Activated CD4-positive, alpha-beta T cell treated with anti-CD3 and anti-CD28 coated beads for 48 hours (primary cell): ENCODE data around the gene RGS6.
"Not testable (repeated sequence)": the region's sequence is repeated elsewhere in the genome, so short reads cannot be mapped to it uniquely, and the experiment has no call there.

Source experiments
- DNase-seq: peaks from one replicate; pipeline ENCODE4 v3.0.0-alpha.2; 2020

The RGS6 gene

DNA sequence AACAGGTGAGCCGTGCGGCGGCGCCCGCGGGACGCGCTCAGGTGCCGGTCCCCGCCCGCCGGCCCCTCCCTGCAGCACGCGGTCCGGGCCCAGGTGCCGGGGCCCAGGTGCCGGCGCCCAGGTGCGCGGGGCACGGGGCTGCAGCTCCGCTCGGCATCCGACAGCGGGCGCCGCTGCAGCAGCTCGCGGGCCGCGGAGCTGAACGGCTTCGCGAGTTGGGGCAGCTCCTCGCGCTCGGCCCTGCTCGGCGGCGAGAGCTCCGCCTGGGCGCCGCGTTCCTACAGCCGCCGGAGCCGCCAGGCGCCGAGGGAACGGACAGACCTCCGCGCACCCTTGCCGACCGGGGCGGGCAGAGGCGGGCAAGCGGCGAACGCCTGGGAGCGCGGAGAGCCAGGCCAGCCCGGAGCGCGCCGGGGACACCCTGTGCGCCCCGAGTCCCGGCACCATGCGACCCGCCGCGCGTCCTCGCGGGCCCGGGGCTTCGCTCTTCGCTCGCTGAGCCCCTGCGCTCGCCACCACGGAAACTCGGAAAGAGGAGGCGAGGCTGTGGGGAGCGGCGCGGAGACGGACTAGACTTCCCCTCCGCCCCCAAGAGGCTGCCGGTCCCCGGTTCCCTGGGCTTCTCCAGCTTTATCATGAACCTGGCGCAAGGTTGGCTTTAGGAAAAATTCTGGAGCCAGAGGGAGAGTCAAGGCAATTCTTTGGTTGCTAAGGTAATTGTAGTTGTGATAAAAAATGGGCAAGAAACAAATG is at the start of gene RGS6:
TSS of gene RGS6 (plus strand) at position 201 of the 753 bp plus-strand sequence.
- DNase-seq: peak; percentile 49

DNA sequence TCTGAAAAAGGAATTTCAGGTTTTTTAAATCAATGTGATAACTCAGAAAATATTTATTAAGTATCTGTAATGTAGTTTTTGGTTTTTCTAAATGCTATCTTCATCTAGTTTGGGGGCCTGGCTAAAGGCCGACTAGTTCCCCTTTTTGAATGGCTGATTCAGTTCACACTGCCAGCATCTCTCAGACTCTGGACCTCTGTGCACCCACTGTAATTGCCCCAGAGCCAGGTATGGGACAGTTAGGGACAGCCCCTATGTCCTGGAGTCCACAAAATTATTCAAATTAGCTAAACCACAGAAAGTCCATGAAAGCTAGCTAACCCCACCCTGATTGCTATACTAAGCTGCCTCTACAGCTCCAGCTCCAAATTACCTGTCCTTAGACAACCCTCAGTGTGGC is 49.1 kb upstream of the RGS6 start:
- DNase-seq: no peak

DNA sequence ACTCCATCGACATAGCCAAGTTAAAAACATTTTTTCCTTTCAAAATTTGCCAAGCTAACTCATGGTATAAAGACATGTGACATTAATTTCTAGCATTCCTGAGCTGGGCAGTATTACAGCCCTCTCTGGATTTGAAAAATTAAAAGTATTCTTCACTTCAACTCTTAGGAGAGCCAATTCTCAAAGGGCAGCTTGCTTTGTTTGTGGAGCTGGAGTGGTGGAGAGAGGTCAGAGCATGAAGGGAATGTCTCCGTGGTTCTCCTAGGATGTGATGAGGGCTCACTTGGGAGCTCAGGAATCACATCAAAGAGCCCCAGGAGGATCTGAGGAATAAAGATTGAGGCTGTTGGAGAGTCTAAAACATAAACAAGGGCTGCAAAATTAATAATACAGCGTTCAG is 46.9 kb upstream of the RGS6 start:
- DNase-seq: no peak

DNA sequence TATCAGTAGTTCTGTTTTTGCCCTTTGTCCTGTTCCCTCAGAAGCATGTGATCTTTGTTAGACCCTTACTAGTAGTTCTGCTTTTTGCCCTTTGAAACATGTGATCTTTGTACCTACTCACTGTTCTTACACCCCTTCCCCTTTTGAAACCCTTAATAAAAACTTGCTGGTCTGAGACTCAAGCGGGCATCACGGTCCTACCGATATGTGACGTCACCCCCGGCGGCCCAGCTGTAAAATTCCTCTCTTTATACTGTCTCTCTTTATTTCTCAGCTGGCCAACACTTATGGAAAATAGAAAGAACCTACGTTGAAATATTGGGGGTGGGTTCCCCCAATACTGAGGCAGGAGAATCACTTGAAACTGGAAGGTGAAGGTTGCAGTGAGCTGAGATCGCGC is 44.4 kb upstream of the RGS6 start:
- DNase-seq: not testable (repeated sequence)

DNA sequence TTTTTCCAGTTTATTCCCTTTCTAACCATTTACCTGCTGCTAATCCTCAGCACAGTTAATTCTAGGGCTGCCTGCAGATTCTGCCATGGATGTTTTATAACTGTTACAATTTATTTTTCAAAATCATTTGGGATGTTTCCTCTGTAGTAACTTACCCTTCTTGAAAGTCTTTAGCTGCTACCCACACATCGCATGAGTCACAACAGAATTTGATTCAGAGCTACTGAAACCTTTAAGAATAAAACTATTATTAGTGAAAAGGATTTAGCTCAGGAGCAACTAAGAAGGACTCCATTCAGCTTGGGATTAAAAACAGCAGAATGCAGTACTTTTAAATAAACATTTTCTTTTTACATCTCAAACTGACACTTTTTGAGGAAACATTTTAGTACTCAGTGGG is 41.7 kb upstream of the RGS6 start:
- DNase-seq: no peak

DNA sequence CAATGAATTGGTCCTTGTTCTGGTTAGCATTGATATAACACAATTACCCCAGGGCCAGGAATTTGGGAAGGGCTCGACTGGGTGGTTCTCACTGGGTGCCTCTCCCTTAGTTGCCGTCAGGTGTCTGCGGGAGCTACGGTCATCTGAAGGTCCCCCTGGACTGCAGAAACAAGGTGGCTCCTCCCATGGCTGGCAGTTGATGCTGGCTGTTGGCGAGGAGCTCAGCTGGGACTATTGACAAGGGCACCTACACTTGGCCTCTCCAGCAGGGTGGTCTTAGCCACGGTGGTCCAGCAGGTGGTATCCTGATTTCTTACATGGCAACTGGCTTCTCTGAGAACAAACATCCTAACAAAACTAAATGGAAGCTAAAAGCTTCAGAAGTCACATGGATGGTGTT is 41.0 kb upstream of the RGS6 start:
- DNase-seq: no peak

DNA sequence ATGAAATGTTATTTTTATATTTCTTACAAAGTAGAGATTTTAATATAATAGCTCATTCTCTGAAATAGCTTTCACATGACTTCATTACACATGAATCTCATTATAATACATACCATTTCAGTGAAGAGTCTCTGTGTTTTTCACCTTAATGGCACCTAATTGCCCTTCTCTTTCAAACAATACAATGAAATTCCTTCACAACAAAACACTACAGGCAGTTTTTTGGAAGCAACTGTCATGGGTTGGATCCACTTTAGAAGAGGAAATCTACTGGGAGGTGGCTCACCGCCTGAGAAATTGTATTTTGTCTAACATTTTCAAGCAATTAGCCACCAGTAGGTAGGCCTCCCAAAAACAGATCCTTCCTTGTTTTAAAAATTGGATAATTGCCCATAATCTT is 40.3 kb upstream of the RGS6 start:
- no peak for DNase-seq

DNA sequence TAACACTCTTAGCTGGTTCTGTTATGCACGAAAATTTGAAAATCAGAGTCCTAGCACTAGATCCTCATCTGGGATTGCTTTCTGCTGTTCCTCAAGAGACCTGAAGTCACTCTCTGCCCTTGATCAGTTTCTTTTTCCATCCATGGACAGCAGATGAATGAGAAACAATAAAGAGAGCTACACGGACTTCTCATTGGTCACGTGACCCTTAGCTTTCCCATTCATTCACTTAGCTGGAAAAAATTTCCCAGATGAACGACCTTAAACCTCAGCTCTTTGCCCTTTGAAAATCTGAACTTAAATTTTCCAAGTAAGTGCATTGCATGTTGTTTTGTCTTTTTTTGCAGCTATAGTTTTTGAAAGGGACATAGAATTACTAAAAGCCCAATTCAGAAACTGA is 27.2 kb upstream of the RGS6 start:
- DNase-seq: no peak

DNA sequence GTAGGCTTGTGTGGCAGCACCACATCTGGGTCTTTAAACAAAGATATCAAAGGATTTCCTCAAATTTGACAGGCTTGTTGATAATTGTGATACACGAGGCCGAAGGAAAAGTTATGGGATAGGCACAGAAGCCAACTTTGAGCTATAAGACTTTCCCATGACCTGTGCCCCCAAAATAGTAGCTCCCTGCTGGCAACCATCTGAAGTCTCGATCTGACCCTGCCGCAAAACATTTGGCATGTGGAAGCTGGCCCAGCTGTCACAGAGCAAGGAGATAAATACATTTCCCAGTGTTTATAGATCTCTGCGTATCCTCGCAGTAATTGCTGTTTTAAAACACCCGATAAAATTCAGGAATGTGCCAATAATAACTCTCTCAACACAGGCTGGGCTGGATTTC is 26.4 kb upstream of the RGS6 start:
- no peak for DNase-seq

DNA sequence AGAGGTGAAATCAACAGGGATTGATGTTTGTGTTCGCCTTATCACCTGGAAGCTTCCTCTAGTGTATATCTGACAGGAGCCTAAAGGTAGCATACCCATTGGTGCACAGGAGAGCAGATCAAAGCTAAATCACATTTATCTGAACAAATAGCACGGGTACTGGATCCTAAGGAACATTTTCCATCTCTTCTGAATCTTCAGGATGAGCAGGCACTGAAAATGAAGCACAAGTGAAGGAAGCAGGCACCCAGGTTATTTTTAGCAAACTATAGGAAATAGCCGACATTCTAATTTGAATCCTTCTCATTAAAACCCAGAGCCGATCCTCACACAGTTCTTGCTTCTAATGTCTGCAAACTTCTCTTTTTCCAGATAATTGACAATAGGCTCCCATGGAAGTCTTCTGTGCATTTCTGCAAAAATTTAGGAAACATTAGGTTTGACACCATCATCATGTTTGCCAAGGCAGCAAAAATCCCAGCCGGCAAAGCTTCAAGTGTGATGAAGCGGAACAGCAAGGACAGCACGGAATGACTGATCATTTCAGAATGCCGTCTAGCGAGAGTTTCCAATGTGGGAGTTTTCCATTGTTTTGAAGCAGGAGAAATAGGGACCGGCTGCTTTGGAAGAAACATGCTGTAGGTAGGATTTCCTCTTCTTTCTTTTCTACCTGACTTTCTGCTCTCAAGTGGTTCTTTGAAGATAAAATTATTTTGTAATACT is 24.3 kb upstream of the RGS6 start:
- no peak for DNase-seq

DNA sequence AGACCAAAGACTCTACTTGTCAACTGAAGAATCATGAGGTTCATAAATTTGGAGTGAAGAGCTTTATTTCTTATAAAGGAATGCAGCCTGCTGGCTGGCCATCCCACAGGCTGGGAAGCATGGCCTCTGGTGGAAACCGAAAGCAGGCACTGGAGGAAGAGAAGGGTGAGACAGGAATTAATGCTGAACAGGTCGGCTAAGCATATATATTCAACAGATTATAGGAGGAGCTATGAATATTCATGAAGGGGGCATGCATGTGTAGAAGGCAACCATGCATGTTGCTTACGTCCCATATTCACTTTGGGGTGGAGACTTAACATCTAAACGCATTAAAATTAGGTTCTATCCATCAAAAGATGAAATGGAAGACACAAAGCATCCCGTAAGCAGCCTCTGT is 20.6 kb upstream of the RGS6 start:
- no peak for DNase-seq

DNA sequence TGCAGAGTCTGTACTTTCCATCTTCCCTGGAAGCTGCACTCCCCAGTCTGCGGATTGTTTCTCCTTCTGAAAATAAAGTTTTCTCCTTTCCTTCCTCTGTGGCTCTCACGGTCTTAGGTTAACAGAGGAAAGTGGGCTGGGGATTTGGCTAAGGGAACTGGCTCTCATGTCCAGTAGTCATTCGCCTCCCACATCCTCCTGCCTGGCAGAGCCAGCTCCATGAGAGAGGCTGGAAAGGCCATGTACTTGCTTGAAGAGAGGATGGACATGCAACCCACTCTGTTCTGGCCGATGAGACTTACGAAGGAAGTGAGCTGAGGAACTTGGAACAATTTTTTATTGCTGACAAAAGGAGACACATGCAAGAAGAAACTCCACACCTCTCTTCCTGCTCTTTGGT is 18.9 kb upstream of the RGS6 start:
- DNase-seq: no peak

DNA sequence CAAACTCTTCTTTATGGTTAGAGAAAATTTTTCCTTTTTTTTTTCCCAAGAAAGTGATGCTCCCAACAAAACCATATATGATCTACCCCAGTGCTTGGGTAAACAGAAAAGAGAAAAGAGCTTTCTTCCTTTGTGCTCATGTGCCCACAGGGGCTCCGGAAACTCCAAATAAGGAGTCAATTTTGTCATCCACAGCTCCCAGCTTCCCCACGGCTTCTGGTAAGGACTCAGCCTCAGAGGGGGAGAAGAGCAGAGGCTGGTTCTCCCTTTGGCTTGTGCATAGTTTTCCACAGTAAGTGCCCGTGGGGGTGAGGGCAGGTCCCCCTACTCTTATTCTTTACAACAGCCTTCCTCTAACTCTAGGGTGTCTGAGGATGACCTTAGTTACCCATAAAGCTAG is 13.3 kb upstream of the RGS6 start:
- no peak for DNase-seq

DNA sequence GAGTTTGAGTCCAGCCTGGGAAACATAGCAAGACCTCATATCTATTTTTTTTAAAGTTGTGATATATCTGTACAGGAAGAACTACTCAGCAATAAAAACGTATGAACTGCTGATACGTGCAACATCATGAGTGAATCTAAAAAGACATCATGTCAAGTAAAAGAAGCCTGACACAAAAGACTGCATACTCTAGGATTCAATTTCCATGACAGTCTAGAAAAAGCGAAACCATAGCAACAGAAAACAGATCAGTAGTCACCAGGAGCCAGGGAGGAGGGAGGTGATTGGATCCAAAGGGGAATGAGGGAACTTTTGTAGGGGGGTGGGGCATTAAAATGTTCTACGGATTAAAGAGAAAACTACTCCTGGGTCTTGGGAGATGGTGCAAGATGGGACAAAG is 8.7 kb upstream of the RGS6 start:
- no peak for DNase-seq

DNA sequence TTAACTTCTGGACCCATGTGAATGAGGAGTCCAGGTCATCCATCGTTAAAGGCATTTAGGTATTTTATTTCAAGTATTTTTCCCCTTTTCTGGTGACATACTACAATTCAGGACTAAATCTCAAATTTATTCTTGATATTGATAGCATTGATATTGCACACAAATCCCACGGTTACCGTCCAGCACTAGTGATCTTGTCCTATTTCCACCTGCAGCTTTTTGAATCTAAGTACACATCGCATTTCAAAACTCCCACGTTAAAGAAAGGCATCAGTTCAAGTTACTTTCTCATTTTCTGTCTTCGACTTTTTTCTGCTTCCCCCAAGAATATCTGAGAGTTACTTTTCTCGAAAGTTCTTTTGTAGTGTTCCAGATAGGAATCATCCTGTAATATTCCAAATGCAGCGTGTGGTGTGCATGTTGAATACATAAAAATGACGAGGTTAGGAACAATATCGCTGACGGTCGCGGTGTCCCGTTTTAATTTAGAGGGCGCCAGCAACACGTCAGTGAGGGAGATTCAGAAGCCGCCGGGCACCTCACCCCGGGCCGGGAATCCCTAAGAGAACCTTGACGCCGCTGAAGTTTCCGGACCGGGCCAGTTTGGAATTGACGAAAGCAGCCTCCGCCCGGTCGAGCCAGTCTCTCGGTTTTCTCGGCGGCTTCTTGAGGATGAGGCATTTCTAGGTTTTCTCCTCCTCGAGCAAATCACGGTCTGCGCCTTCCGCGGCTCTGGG is 569 bp upstream of the RGS6 start:
- DNase-seq: peak; percentile 11

DNA sequence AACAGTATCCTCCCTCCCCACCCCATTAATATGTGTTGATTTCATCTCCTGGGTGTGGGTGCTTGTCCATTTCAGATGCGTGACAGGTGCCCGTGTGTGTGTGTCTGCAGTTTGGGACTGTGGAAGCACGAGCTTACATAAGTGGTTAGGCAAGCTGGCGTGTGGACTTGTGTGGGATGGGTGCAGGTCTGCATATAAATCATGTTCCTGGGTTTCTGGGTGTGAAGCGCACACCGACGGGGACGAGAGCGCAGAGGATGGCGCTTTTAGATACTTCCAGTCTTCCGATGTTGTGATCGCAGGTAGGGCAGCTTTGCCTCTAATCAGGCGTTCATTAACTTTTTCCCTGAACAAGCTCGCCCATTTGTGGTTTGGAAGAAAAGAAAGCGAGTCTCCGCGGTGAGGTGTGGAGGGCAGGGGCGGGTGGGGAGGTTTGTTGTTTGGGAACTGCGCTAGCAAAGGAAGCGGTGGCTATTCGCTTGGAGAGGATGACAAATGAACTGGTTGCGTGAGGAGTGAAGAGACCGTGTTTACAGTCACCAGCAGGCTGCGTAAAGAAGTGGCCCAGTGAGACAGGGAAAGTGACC is 865 bp downstream of the RGS6 start:
- peak; percentile 26 for DNase-seq

DNA sequence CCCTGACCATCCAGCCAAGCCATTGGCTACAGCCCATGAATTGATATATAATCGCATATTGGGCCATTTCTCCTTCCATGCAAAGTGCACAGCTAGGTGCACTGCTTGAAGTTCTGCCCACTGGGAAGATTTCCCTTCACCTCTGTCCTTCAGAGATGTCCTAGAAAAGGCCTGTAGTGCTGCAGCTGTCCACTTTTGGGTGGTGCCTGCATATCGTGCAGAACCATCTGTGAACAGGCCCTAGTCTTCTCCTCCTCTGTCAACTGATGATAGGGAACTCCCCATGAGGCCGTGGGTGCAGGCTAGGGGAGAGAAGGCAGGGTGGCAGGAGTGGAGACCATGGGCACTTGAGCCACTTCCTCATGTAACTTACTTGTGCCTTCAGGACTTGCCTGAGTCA is 6.0 kb downstream of the RGS6 start:
- not testable (repeated sequence) for DNase-seq

DNA sequence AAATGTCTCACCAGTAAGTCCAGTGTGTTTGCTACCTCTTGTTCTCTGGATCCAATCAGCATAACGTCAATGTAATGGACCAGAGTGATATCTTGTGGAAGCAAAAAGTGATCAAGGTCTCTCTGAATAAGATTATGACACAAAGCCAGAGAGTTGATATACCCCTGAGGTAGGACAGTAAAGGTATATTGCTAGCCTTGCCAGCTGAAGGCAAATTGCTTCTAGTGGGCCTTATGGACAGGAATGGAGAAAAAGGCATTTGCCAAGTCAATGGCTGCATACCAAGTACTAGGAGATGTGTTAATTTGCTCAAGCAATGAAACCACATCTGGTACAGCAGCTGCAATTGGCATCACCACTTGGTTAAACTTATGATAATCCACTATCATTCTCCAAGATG is 7.1 kb downstream of the RGS6 start:
- DNase-seq: not testable (repeated sequence)

DNA sequence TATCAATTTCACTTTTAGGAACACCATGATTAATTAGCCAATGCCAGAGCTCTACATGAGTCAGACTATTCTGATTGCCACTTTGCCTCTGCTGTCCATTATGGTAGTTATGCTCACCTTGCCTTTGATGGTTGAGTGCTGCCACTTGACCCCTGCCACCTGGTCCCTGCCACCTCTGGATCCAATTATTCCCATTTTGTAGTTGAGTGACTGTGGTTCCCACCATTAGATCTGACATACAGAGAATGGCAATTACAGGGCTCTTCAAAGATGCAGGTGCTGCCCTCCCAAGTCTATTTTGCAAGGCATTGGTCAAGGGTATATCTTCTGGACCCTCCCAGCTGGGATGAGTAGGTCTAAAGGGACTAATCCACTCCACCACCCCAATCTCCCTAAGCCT is 8.3 kb downstream of the RGS6 start:
- DNase-seq: not testable (repeated sequence)

DNA sequence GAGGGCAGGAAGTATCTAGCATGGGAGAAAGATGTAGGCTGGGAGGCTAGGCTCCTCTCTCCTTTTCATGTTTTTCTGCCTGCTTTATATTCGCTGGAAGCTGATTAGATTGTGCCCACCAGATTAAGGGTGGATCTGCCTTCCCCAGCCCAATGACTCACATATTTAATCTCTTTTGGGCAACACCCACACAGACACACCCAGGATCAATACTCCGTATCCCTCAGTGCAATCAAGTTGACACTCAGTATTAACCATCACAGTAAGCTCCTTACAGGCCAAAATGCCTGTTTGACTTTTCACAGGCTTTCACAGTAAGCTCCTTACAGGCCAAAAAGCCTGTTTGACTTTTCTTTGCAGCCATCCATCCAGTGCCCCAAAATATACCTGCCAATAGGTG is 9.4 kb downstream of the RGS6 start:
- not testable (repeated sequence) for DNase-seq

DNA sequence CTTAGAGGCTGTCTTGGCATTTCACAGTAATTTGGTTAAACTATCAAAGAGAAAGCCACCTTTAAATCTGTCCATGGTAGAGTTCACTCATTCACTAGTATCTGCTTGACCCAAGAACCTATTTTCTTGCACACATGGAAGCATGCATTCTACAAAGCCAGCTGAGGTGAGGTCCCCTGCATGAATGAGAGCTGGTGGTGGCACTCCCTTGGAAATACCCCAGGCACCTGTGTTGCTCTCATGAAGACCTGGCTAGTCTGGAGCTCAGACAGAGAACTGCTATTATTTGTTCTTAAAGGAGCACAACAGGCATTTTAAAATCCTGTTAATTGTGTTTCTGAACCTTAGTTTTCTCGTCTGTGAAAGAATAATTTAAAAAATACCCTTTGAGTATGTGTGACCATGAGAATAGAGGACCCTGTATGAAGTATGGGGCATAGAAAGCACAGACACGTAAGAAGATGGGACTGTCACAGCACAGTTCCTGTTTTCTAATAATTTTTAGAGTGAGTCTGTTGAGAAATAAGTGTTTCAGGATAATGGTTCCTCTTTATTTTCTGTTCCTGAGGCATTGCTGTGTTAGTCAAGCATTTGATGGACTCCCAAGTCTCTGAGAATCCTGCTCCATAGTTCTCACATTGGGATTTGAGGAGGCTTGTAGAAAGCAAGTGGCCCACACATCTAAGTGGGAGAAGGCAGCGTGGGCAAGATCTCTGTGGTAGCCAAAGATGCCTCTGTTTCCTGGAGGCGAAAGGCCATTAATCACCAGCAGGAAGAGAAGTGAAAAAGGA is 10.9 kb downstream of the RGS6 start:
- no peak for DNase-seq

DNA sequence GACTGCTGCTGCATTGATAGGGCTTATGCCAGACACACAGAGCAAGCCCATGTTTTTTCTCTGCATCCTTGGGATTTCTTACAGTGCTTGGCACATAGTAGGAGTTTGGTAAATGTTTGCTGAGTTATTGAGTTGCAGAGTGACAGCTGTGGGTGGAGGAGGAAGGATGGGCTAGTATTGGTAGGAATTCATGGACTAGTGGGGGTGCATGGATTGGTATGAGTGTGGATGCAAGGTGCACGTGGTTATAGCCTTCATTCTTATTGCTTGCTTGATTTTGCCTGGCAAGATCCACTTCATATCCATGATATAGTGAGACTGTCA is 11.4 kb downstream of the RGS6 start:
- DNase-seq: no peak

DNA sequence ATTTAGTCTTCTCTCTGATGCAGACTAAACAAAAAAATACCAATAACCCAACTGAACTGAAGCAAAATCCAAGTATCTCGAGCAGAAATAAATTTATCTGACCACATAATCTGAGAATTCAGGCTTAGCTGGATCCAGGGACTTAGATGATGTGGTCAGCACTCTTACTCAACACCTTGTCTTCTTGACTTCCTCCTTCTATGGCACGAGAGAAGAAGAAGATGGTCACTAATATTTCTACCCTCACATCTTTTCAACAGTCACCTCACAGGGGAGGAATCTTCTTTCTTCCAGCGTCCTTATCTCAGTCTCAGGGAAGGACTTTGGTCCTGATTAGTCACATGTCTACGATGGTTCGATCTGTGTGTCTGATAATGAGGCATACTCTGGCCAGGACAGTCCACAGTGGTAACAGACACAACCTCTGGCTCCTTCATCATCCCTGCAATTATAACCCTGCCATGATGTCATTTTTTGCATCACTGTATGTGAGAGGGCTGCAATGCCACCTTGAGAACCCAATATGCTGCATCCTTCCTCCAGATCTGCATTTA is 15.8 kb downstream of the RGS6 start:
- no peak for DNase-seq
